Measurements from ENCODE around the gene SNAPIN.
"Not testable (repeated sequence)": the region's sequence is repeated elsewhere in the genome, so short reads cannot be mapped to it uniquely, and the experiment has no call there.

SNAPIN gene

GRCh38 chr1:153671628-153672353, 13.3 kb downstream of the SNAPIN start:
- not testable (repeated sequence) for H3K27me3 ChIP-seq (ENCODE audit: control insufficient read depth in 3 of 3, insufficient read depth in 3 of 3, low read depth in 1 of 3, low read length in 3 of 3); H2BK120ac ChIP-seq (ENCODE audit: low read depth, low read length); H3K23ac ChIP-seq (ENCODE audit: low read depth, low read length, poor library complexity); H3K4me1 ChIP-seq (ENCODE audit: control insufficient read depth in 2 of 2, insufficient read depth in 1 of 2, low read depth in 1 of 2, low read length in 2 of 2); DNase-seq (ENCODE audit: low spot score); H3K4ac ChIP-seq (ENCODE audit: low read length); H2BK5ac ChIP-seq (ENCODE audit: low read length); H3K79me1 ChIP-seq (ENCODE audit: low read depth, low read length); H3K18ac ChIP-seq (ENCODE audit: low read length); H2BK15ac ChIP-seq (ENCODE audit: low read length); H3K9me3 ChIP-seq (replicated peaks in 1 of 2; ENCODE audit: control insufficient read depth in 2 of 2, insufficient read depth in 1 of 2, low read depth in 1 of 2, low read length in 2 of 2); H2AK5ac ChIP-seq (ENCODE audit: low read depth, low read length); H4K8ac ChIP-seq (ENCODE audit: low read depth, low read length); H3K9ac ChIP-seq (ENCODE audit: low read depth, low read length, poor library complexity); H2BK12ac ChIP-seq (ENCODE audit: low read length); H3K14ac ChIP-seq (ENCODE audit: low read length); H4K91ac ChIP-seq (ENCODE audit: low read depth, low read length, poor library complexity)
- peak overlapping the region; percentile 42 for H3K4me2 ChIP-seq (ENCODE audit: insufficient read depth, low read length, poor library complexity, severe bottlenecking)
- H3K36me3 ChIP-seq (replicated peaks in 1 of 2; ENCODE audit: control insufficient read depth in 2 of 2, insufficient read depth in 2 of 2, low read length in 2 of 2), result peaks cover 22 to 34% of the 10 kb centered on the region in 2 donors
- H3K4me3 ChIP-seq (ENCODE audit: low read length in 2 of 2), result peak overlapping the region; percentile 62 to 88
- peak overlapping the region; percentile 86 for H2AFZ ChIP-seq (ENCODE audit: low read length)
- no CpG with 5 or more reads among the region's 28 CpGs for WGBS, 2 donors (ENCODE audit: extremely low coverage in 2 of 2, insufficient read length in 2 of 2, insufficient replicate concordance in 1 of 2)
- H3K27ac ChIP-seq (replicated peaks; ENCODE audit: low read length), result peak overlapping the region; percentile 73

- no CpG with 5 or more reads among the region's 2 CpGs for WGBS, 2 donors (ENCODE audit: extremely low coverage in 2 of 2, insufficient read length in 2 of 2, insufficient replicate concordance in 1 of 2)
- Histone ChIP-seq H3K79me1 (ENCODE audit: low read depth, low read length) (no peaks in the 10 kb centered on the region), H3K36me3 (replicated peaks in 1 of 2; ENCODE audit: control insufficient read depth in 2 of 2, insufficient read depth in 2 of 2, low read length in 2 of 2) (peaks cover 10 to 17% of the 10 kb centered on the region in 2 donors), H3K14ac (ENCODE audit: low read length) (no peak overlapping the region), H3K4me2 (ENCODE audit: insufficient read depth, low read length, poor library complexity, severe bottlenecking) (no peak overlapping the region), H2BK5ac (ENCODE audit: low read length) (no peak overlapping the region), H2BK120ac (ENCODE audit: low read depth, low read length) (no peak overlapping the region), H4K91ac (ENCODE audit: low read depth, low read length, poor library complexity) (no peak overlapping the region), H2BK12ac (ENCODE audit: low read length) (no peak overlapping the region), H3K27ac (replicated peaks; ENCODE audit: low read length) (no peak overlapping the region), H3K9me3 (replicated peaks in 1 of 2; ENCODE audit: control insufficient read depth in 2 of 2, insufficient read depth in 1 of 2, low read depth in 1 of 2, low read length in 2 of 2) (no peaks in the 10 kb centered on the region), H3K18ac (ENCODE audit: low read length) (no peak overlapping the region), H3K23ac (ENCODE audit: low read depth, low read length, poor library complexity) (no peak overlapping the region), H2BK15ac (ENCODE audit: low read length) (no peak overlapping the region), H4K8ac (ENCODE audit: low read depth, low read length) (no peak overlapping the region), H2AK5ac (ENCODE audit: low read depth, low read length) (no peak overlapping the region), H3K9ac (ENCODE audit: low read depth, low read length, poor library complexity) (no peak overlapping the region), H3K27me3 (ENCODE audit: control insufficient read depth in 3 of 3, insufficient read depth in 3 of 3, low read depth in 1 of 3, low read length in 3 of 3) (peaks cover 6 to 10% (median 8%) of the 10 kb centered on the region in 3 experiments), H2AFZ (ENCODE audit: low read length) (no peak overlapping the region), H3K4ac (ENCODE audit: low read length) (no peak overlapping the region), H3K4me3 (ENCODE audit: low read length in 2 of 2) (no peak overlapping the region), H3K4me1 (ENCODE audit: control insufficient read depth in 2 of 2, insufficient read depth in 1 of 2, low read depth in 1 of 2, low read length in 2 of 2) (peaks cover 7 to 15% of the 10 kb centered on the region in 2 donors)
- no peak for DNase-seq (ENCODE audit: low spot score)
Observed at GRCh38 chr1:153673511-153673910, 15.0 kb downstream of the SNAPIN start.

- Histone ChIP-seq H2AFZ (ENCODE audit: low read length) (peak overlapping the region; percentile 91), H3K4me1 (ENCODE audit: control insufficient read depth in 2 of 2, insufficient read depth in 1 of 2, low read depth in 1 of 2, low read length in 2 of 2) (peaks cover 8 to 11% of the 10 kb centered on the region in 2 donors), H3K14ac (ENCODE audit: low read length) (no peak overlapping the region), H3K9ac (ENCODE audit: low read depth, low read length, poor library complexity) (peak overlapping the region; percentile 67), H4K91ac (ENCODE audit: low read depth, low read length, poor library complexity) (no peak overlapping the region), H3K18ac (ENCODE audit: low read length) (peak overlapping the region; percentile 96), H2BK15ac (ENCODE audit: low read length) (peak overlapping the region; percentile 93), H2BK12ac (ENCODE audit: low read length) (no peak overlapping the region), H3K9me3 (replicated peaks in 1 of 2; ENCODE audit: control insufficient read depth in 2 of 2, insufficient read depth in 1 of 2, low read depth in 1 of 2, low read length in 2 of 2) (peaks cover 0 to 2% of the 10 kb centered on the region in 2 donors), H2BK5ac (ENCODE audit: low read length) (no peak overlapping the region), H3K27me3 (ENCODE audit: control insufficient read depth in 3 of 3, insufficient read depth in 3 of 3, low read depth in 1 of 3, low read length in 3 of 3) (peaks cover 20 to 52% (median 40%) of the 10 kb centered on the region in 3 experiments), H3K27ac (replicated peaks; ENCODE audit: low read length) (no peak overlapping the region), H3K36me3 (replicated peaks in 1 of 2; ENCODE audit: control insufficient read depth in 2 of 2, insufficient read depth in 2 of 2, low read length in 2 of 2) (no peaks in the 10 kb centered on the region), H3K79me1 (ENCODE audit: low read depth, low read length) (peaks cover 3% of the 10 kb centered on the region), H2BK120ac (ENCODE audit: low read depth, low read length) (no peak overlapping the region), H4K8ac (ENCODE audit: low read depth, low read length) (no peak overlapping the region), H2AK5ac (ENCODE audit: low read depth, low read length) (no peak overlapping the region), H3K4me2 (ENCODE audit: insufficient read depth, low read length, poor library complexity, severe bottlenecking) (peak overlapping the region; percentile 90), H3K4ac (ENCODE audit: low read length) (no peak overlapping the region), H3K4me3 (ENCODE audit: low read length in 2 of 2) (peak overlapping the region; percentile 22 to 31), H3K23ac (ENCODE audit: low read depth, low read length, poor library complexity) (peak overlapping the region; percentile 99)
- DNase-seq (ENCODE audit: low spot score), result no peak
- no CpG with 5 or more reads among the region's 29 CpGs for WGBS, 2 donors (ENCODE audit: extremely low coverage in 2 of 2, insufficient read length in 2 of 2, insufficient replicate concordance in 1 of 2)
Observed at GRCh38 chr1:153677718-153678518, 19.4 kb downstream of the SNAPIN start.

Measured in neuronal stem cell (in vitro differentiated cells).